ENCODE data around the gene SDR39U1.

The SDR39U1 gene

GRCh38 chr14:24441904-24442239, 704 bp downstream of the SDR39U1 start:
- DNase-seq (ENCODE audit: low read depth in 2 of 2): no peak

DNA sequence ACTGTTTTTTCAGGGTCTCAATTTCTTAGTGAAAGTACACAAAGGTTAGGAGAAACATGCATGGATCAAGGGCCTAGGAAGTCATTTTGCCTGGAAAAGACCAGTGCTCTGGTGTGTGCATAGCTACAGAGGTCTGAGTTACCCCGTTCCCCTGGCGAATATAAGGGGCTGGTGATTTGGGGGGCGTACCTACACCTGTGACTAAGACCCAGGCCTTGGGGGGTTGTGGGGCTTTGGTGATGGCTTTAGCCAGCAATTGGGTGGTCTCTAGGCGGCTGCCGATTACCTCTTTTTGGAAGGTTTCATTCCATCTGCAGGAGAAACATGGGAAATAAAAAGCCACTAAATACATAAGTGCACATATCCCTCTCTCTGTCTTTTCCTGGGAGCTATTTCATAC, 1.1 kb downstream of the SDR39U1 start:
- DNase-seq (ENCODE audit: low read depth in 2 of 2): no peak

DNA sequence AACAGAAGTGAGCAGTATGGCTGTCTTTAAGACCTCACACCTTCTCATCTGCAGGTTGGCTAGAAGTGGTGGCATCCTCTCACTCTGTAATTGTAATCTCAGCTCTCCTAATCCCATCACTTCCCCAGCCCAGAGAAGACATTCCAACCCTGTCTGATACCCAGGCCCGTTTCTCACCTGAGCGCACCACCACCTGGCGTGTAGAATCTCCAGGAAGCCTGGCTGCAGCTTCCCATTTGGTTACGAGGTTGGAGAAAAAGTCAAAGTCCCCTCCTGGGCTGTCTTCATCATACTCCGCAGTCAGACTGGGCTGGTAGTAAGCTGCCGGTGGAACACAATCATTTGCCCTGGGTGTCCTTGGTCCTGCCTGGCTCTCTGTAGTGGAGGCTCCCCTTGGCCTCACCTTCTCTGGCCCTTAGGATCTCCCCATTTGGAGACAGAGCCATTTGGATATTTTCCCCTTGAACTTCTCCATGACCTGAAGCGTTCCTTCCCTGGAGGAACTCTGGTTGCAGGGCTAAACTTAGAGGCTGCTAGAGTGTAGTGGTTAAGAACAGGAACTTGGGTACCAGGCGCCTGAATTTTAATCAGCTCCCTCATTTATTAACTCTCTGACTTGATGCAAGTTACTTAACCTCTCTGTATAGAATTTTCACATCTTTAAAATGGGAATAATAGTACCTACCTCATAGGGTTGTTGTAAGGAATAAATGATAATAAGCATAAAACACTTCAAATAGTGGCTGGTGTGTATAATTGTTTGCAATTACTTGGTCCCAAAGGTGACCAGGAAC, 1.8 kb downstream of the SDR39U1 start:
- no peak for DNase-seq (ENCODE audit: low read depth in 2 of 2)

GRCh38 chr14:24439830-24440605, 2.6 kb downstream of the SDR39U1 start:
- DNase-seq (ENCODE audit: low read depth in 2 of 2): no peak

GRCh38 chr14:24439257-24439656, 3.3 kb downstream of the SDR39U1 start:
- no peak for DNase-seq (ENCODE audit: low read depth in 2 of 2)

DNA sequence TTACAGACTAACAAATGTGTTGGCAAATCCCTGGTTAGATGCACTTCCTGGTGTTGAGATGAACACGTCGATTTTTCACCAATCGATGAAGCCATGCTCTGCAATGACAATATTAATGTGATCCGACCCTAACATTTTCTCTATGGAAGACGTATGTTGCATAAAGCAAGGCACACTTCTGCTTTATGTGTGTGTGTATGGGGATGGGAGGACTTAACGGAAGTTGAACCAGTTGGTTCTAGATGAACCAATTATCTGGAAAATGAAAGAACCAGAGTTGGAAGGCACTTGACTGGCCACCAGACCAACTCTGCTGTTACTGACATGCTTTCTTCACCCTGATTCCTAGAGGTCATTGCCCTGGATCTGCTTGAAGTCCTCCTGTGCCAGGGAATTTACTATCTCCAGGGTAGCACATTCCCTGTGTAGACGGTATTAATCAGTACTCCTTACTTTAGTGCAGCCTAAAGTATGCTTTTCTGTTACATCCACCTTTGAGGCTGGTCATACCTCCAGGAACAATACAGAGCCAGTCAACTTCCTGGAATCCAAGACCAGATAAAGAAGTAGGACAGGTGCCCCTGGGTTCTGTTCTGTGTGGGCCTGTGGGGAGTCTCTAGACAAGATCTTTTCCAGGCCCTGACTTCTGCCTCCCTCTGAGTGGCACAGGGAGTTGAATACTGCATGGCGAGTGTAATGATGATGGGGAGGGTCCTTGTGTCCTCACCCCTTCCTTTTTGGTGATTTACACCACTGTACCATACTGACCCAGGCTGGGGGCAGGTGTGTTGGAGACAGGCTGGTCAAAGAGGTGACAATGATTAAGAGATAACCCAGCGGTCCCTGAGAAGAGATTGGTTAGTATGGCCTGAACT, 4.1 kb downstream of the SDR39U1 start:
- DNase-seq (ENCODE audit: low read depth in 2 of 2): no peak

GRCh38 chr14:24437736-24438067, 4.9 kb downstream of the SDR39U1 start:
- DNase-seq (ENCODE audit: low read depth in 2 of 2): no peak

- DNase-seq (ENCODE audit: low read depth in 2 of 2): no peak
Measured at GRCh38 chr14:24437020-24437735, 5.4 kb downstream of the SDR39U1 start.

DNA sequence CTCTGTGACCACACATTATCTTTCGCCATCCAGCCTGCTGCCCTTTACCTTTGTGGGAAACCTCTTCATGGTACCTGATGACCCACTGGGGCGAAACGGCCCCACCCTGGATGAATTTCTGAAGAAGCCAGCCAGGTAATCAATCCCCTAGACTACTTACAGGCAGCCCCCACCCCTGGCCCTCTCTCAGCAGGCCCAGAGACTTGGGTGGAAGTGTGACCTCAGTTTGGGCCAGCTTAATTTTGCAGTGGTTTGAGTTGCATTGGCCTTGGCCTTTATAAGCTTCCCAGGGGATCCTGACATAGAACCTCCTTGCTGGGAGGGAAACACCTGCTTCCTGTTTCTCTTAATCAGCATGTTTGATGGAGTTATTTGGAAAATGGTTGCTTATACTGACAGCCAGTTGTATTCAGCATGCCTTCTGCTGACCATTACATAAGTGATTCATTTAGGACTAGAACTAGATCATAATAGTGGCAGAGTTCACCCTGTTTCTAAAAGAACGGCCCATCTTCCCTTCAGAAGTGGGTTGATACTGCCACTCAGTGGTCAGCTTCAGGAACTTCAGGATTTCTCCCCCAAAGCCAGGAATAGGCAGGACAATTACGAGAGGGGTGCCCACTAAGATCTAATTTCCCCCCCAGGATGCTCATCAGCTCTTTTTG, 6.1 kb downstream of the SDR39U1 start:
- no peak for DNase-seq (ENCODE audit: low read depth in 2 of 2)

- DNase-seq (ENCODE audit: low read depth in 2 of 2): no peak
Measured at GRCh38 chr14:24435998-24436354, 6.6 kb downstream of the SDR39U1 start.

- DNase-seq (ENCODE audit: low read depth in 2 of 2): no peak
Measured at GRCh38 chr14:24435192-24435810, 7.3 kb downstream of the SDR39U1 start.

DNA sequence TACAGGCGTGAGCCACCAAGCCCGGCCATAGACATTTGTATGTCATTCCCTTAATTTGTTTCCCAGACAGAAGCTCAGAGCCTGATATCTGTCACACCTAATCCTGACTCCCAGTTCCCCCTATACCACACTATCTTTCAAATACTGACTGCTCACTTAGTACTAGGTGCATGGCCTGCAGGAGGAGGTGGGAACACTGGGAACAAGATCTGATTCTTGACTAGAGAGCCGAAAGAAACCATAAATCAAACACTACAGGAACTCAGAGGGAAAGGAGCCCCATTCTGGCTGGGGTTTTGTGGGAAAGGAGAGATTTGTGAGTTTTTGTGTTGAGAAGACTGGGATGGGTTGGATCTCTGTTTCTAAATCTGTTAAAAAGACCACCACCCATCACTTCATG, 7.9 kb downstream of the SDR39U1 start:
- DNase-seq (ENCODE audit: low read depth in 2 of 2): no peak

DNA sequence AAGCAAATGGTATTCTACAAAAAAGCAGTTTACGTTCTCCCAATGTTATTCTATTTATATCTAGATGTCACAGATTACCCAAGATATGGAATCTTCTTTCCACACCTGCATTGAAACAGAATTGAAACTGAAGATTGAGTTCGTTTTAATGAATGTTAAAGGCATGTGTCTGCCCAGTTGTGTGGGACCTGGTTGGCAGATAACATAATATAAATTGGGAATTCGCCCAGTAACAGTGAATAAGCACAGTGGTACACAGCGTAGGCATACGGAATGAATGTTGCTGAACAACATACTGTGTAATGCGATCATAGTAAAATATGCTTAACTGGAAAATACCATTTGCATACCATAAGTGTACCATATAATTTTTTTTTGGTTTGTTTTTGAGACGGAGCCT, 8.5 kb downstream of the SDR39U1 start:
- no peak for DNase-seq (ENCODE audit: low read depth in 2 of 2)

DNA sequence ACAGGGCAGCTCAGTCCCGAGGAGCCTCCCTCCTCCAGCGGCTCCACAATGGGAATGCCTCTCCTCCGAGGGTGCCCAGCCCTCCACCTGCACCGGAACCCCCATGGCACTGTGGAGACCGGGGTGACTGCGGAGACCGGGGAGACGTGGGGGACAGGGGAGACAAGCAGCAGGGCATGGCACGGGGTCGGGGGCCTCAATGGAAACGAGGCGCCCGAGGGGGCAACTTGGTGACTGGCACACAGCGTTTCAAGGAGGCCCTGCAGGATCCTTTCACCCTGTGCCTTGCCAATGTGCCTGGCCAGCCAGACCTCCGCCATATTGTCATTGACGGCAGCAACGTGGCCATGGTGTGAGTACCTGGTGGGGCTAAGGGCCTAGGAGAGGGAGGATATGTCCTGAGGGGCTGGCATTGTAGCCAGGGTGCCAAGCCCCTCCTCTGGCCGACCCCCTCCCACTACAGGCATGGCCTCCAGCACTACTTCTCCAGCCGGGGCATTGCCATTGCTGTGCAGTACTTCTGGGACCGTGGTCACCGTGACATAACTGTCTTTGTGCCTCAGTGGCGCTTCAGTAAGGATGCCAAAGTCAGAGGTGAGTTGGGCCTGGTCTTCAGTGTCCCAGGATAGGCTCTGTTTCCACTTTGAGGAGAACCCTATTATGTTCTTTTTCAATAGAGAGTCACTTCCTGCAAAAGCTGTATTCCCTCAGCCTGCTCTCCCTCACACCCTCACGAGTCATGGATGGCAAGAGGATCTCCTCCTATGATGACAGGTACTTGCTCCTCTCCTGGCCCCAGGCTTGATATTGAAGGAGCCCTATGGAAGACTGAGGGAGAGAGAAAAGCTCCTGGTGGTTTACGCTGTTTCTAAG, 10.1 kb downstream of the SDR39U1 start:
- DNase-seq (ENCODE audit: low read depth in 2 of 2): no peak

GRCh38 chr14:24431569-24432258, 10.9 kb downstream of the SDR39U1 start:
- DNase-seq (ENCODE audit: low read depth in 2 of 2): peak; percentile 56 to 77

- DNase-seq (ENCODE audit: low read depth in 2 of 2): no peak
Measured at GRCh38 chr14:24430682-24431568, 11.7 kb downstream of the SDR39U1 start.

- no peak for DNase-seq (ENCODE audit: low read depth in 2 of 2)
Measured at GRCh38 chr14:24430143-24430681, 12.4 kb downstream of the SDR39U1 start.

Measured in stimulated activated CD8-positive, alpha-beta memory T cell treated with anti-CD3 and anti-CD28 coated beads, Interleukin-15, amount 100 ng/mL, for 4 hours (primary cell).